WTC11 (cell line): ENCODE measurements around the gene RASL10A. TPM values are rescaled to one million over a fixed set of nuclear protein-coding genes. Genes with fewer than 3 reads are reported as not detected.

Experiments
- ATAC-seq: fragments of 200-7000 bp; cut with Tn5 transposase; 2 replicates; pipeline ENCODE4 v1.10.0; 2021; ENCODE audit warnings: mild to moderate bottlenecking, moderate library complexity
- CTCF ChIA-PET: fragments of 300-600 bp; sonication (Branson Sonifier 250); formaldehyde crosslinking; loops from one replicate; lab custom pipeline; 2021; ENCODE audit warnings: antibody characterized with exemption; lab: Charles Lee
- POLR2A ChIA-PET: fragments of 350-600 bp; sonication (Branson Sonifier 250); formaldehyde crosslinking; loops from one replicate; lab custom pipeline; 2021; ENCODE audit warnings: antibody characterized with exemption; lab: Charles Lee
- DNase-seq: peaks from one replicate; pipeline ENCODE4 v3.0.0; 2021; ENCODE audit warnings: low spot score
- H3K27ac Mint-ChIP-seq: 2 replicates; pipeline ENCODE4 v1.8.0; 2021; ENCODE audit warnings: mixed read lengths
- H3K27me3 Mint-ChIP-seq: 2 replicates; pipeline ENCODE4 v1.8.0; 2021; ENCODE audit warnings: low read depth, mild to moderate bottlenecking, moderate library complexity, mixed read lengths
- H3K36me3 Mint-ChIP-seq: 2 replicates; pipeline ENCODE4 v1.8.0; 2021; ENCODE audit warnings: mixed read lengths
- H3K4me1 Mint-ChIP-seq: 2 replicates; pipeline ENCODE4 v1.8.0; 2022; ENCODE audit warnings: mixed read lengths
- H3K4me3 Mint-ChIP-seq: 2 replicates; pipeline ENCODE4 v1.8.0; 2021; ENCODE audit warnings: mild to moderate bottlenecking, moderate library complexity, mixed read lengths
- H3K9me3 Mint-ChIP-seq: 2 replicates; pipeline ENCODE4 v1.8.0; 2021; ENCODE audit warnings: mixed read lengths
- CREB1 ChIP-seq: sonication (generic); formaldehyde crosslinking; IDR thresholded peaks from 2 replicates; pipeline ENCODE4 v1.8.0; 2023; ENCODE audit warnings: mild to moderate bottlenecking, missing genetic modification reagents
- E2F1 ChIP-seq: sonication (generic); formaldehyde crosslinking; IDR thresholded peaks from 2 replicates; pipeline ENCODE4 v1.8.0; 2022; ENCODE audit warnings: mild to moderate bottlenecking, missing genetic modification reagents
- ESRRA ChIP-seq: sonication (generic); formaldehyde crosslinking; IDR thresholded peaks from 2 replicates; pipeline ENCODE4 v1.8.1; 2022; ENCODE audit warnings: mild to moderate bottlenecking, missing genetic modification reagents, borderline replicate concordance
- FOXP1 ChIP-seq: sonication (generic); formaldehyde crosslinking; IDR thresholded peaks from 2 replicates; pipeline ENCODE4 v1.8.0; 2022; ENCODE audit warnings: missing genetic modification reagents, mild to moderate bottlenecking, moderate library complexity, borderline replicate concordance
- NFATC4 ChIP-seq: fragments of 250-450 bp; sonication (Bioruptor Pico); IDR thresholded peaks from 2 replicates; pipeline ENCODE4 v1.9.0; 2021; ENCODE audit warnings: mild to moderate bottlenecking
- NFE2L1 ChIP-seq: sonication (generic); formaldehyde crosslinking; IDR thresholded peaks from 2 replicates; pipeline ENCODE4 v1.8.1; 2023; ENCODE audit warnings: missing genetic modification reagents
- PRRX2 ChIP-seq: fragments of 250-450 bp; sonication (Bioruptor Pico); IDR thresholded peaks from 2 replicates; pipeline ENCODE4 v1.8.0; 2021; ENCODE audit warnings: mild to moderate bottlenecking
- RORB ChIP-seq: fragments of 250-450 bp; sonication (Bioruptor Pico); IDR thresholded peaks from 2 replicates; pipeline ENCODE4 v1.9.0; 2021; ENCODE audit warnings: mild to moderate bottlenecking
- SMAD4 ChIP-seq: sonication (generic); formaldehyde crosslinking; IDR thresholded peaks from 2 replicates; pipeline ENCODE4 v1.8.0; 2022; ENCODE audit warnings: mild to moderate bottlenecking, missing genetic modification reagents
- TCF7 ChIP-seq: sonication (generic); formaldehyde crosslinking; IDR thresholded peaks from 2 replicates; pipeline ENCODE4 v1.8.0; 2022; ENCODE audit warnings: mild to moderate bottlenecking, low read depth, missing genetic modification reagents, moderate library complexity
- TEAD4 ChIP-seq: sonication (generic); formaldehyde crosslinking; IDR thresholded peaks from 2 replicates; pipeline ENCODE4 v1.8.0; 2022; ENCODE audit warnings: mild to moderate bottlenecking, missing genetic modification reagents
- ZNF232 ChIP-seq: sonication (generic); formaldehyde crosslinking; IDR thresholded peaks from 2 replicates; pipeline ENCODE4 v1.8.0; 2022; ENCODE audit warnings: mild to moderate bottlenecking, missing genetic modification reagents
- ZNF317 ChIP-seq: sonication (generic); formaldehyde crosslinking; IDR thresholded peaks from 2 replicates; pipeline ENCODE4 v1.8.1; 2023; ENCODE audit warnings: low read depth, mild to moderate bottlenecking, moderate library complexity, missing genetic modification reagents, borderline replicate concordance
- ZNF416 ChIP-seq: fragments of 250-450 bp; sonication (Bioruptor Pico); IDR thresholded peaks from 2 replicates; pipeline ENCODE4 v1.9.0; 2021; ENCODE audit warnings: mild to moderate bottlenecking, inconsistent platforms
- ZNF423 ChIP-seq: fragments of 250-450 bp; sonication (Bioruptor Pico); IDR thresholded peaks from 2 replicates; pipeline ENCODE4 v2.1.2; 2022; ENCODE audit warnings: mild to moderate bottlenecking, moderate library complexity
- ZNF671 ChIP-seq: fragments of 250-450 bp; sonication (Bioruptor Pico); IDR thresholded peaks from 2 replicates; pipeline ENCODE4 v1.8.0; 2021; ENCODE audit warnings: mild to moderate bottlenecking
- total RNA-seq: library from RNA; stranded (reverse); gene quantifications from 3 replicates; pipeline ENCODE4 v1.2.3, GENCODE V29; 2021
- TF ChIP-seq, protein P1 (sequence below): sonication (generic); formaldehyde crosslinking; IDR thresholded peaks from 2 replicates; pipeline ENCODE4 v1.8.0; 2022; ENCODE audit warnings: mild to moderate bottlenecking, missing genetic modification reagents

RASL10A gene
- total RNA-seq, 1 experiment from 2014 or later, result 1.6 TPM

DNA sequence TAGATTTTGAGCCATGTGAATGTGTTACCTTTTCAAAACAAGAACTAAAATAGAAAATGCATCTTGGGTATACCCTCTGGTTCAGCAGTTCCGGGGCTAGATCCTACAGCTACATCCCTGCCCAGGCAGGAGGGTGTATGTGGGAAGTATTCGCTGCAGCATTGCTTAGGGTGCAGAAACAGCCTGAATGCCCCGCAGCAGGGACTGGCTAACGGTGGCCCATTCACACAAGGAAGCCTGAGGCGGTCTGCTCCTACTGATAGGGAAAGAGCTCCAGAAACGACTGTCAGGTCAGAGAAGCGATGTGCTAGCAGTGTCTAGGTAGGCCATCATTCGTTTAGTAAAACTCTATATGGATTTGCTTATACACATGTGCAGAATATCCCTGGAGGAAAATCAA lies 9.9 kb upstream of the RASL10A start:
- DNase-seq (no peak), ATAC-seq (peak; percentile 21; the same call in 1 of the 2 replicates)
- no peak overlapping the region for H3K27ac Mint-ChIP-seq
- no peaks in the 10 kb centered on the region for H3K4me1 Mint-ChIP-seq
- ChIA-PET CTCF (interaction anchor here (1.5 kb wide), 1 partner anchor 12 kb away, joined by 10 read pairs; no protein-coding TSS in a partner anchor), POLR2A (no interaction called here)
- no peaks in the 10 kb centered on the region for H3K27me3 Mint-ChIP-seq
- no peak overlapping the region for H3K4me3 Mint-ChIP-seq
- H3K9me3 Mint-ChIP-seq, result no peaks in the 10 kb centered on the region
- H3K36me3 Mint-ChIP-seq, result peaks cover 3% of the 10 kb centered on the region; the same call in 1 of the 2 replicates
- TF ChIP-seq ESRRA, result no peak
- no peak for TF ChIP-seq SMAD4 (CRISPR knock-in tag)
- no peak for TF ChIP-seq ZNF671
- TF ChIP-seq, all 79 proteins: peak for 0

DNA sequence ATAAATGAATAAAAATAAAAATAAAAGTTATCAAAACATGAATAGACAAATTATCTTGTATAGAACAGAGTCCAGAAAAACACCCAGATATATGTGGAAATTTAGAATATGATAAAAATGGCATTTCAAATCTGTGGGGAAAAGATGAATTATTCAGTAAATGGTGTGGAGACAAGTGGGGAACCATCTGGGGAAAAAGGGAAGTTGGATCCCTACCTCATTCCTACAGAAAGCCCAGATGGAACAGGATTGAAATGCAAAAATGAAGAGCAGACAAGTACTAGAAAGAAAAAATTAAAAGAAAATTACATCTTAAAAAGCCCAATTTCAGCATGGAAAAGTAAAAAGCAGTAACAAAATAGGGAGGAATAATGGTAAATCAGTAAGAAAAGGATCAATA lies 8.1 kb upstream of the RASL10A start:
- POLR2A ChIA-PET, result no interaction called here
- ATAC-seq (no peak), DNase-seq (no peak)
- H3K4me3 Mint-ChIP-seq, result no peak overlapping the region
- H3K9me3 Mint-ChIP-seq, result no peaks in the 10 kb centered on the region
- no peaks in the 10 kb centered on the region for H3K36me3 Mint-ChIP-seq
- CTCF ChIA-PET, result interaction anchor here (1.0 to 1.3 kb wide), 2 partner anchors 9 to 10 kb away, joined by 3 to 7 read pairs; no protein-coding TSS in a partner anchor
- no peaks in the 10 kb centered on the region for H3K27me3 Mint-ChIP-seq
- H3K27ac Mint-ChIP-seq, result peak overlapping the region; percentile 33; the same call in 1 of the 2 replicates
- TF ChIP-seq ZNF416 (no peak), TEAD4 (CRISPR knock-in tag) (no peak), NFE2L1 (CRISPR knock-in tag) (no peak), RORB (CRISPR knock-in tag) (no peak), FOXP1 (no peak)
- TF ChIP-seq, all 79 proteins: peak for 0
- H3K4me1 Mint-ChIP-seq, result no peaks in the 10 kb centered on the region

GRCh38 chr22:29320546-29320945 lies 5.0 kb upstream of the RASL10A start:
- Mint-ChIP-seq H3K27ac (no peak overlapping the region), H3K4me1 (no peaks in the 10 kb centered on the region), H3K9me3 (peaks cover 3% of the 10 kb centered on the region; the same call in 1 of the 2 replicates), H3K36me3 (no peaks in the 10 kb centered on the region), H3K27me3 (peaks cover 25% of the 10 kb centered on the region), H3K4me3 (no peak overlapping the region)
- no peak for TF ChIP-seq CREB1 (CRISPR knock-in tag)
- TF ChIP-seq, protein P1, sequence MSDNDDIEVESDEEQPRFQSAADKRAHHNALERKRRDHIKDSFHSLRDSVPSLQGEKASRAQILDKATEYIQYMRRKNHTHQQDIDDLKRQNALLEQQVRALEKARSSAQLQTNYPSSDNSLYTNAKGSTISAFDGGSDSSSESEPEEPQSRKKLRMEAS, result no peak
- no peak for TF ChIP-seq TCF7 (CRISPR knock-in tag)
- TF ChIP-seq ZNF423 (CRISPR knock-in tag), result no peak
- ChIA-PET POLR2A (no interaction called here), CTCF (interaction anchor here (0.7 to 2.0 kb wide), 4 partner anchors 10 to 166 kb away, joined by 3 to 5 read pairs (median 4); partner anchors contain the start of gene GAS2L1)
- ATAC-seq, result no peak
- no peak for DNase-seq

DNA sequence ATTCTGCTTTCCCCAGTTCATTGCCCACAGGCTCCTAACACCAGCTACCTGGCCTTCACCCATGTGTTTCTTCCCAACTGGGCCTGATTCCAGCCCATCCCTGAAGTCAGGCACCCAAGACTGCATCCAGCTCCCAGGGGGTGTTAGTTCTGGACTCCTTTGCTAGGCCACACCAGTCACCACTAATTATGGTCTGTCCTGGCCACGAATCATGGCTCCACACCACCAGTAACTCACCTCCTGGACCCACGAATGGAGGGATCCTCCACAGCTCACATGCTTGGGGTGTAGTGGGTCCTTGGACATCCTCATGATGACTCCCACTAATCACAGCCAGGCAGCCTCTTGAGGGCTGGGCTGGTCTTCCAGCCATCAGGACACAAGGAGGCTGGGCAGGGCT lies 3.6 kb upstream of the RASL10A start:
- TF ChIP-seq E2F1 (CRISPR knock-in tag), result no peak
- TF ChIP-seq PRRX2 (CRISPR knock-in tag), result no peak
- TF ChIP-seq ZNF232 (CRISPR knock-in tag), result no peak
- no peak for TF ChIP-seq NFATC4 (CRISPR knock-in tag)
- TF ChIP-seq ZNF317 (CRISPR knock-in tag), result no peak
- TF ChIP-seq ZNF423 (CRISPR knock-in tag), result no peak
- TF ChIP-seq, all 79 proteins: peak for 0
- Mint-ChIP-seq H3K4me3 (no peak overlapping the region), H3K4me1 (peaks cover 7% of the 10 kb centered on the region), H3K36me3 (0 out of 2 replicates have a peak, but pooled peaks cover 2% of the 10 kb centered on the region), H3K27me3 (peaks cover 35% of the 10 kb centered on the region), H3K27ac (no peak overlapping the region), H3K9me3 (peaks cover 3% of the 10 kb centered on the region; the same call in 1 of the 2 replicates)
- CTCF ChIA-PET, result interaction anchor here (0.9 kb wide), 1 partner anchor 9 kb away, joined by 3 read pairs; no protein-coding TSS in a partner anchor
- POLR2A ChIA-PET, result no interaction called here
- ATAC-seq (no peak), DNase-seq (no peak)
